ENCODE measurements around the gene SS18L1.

DNA sequence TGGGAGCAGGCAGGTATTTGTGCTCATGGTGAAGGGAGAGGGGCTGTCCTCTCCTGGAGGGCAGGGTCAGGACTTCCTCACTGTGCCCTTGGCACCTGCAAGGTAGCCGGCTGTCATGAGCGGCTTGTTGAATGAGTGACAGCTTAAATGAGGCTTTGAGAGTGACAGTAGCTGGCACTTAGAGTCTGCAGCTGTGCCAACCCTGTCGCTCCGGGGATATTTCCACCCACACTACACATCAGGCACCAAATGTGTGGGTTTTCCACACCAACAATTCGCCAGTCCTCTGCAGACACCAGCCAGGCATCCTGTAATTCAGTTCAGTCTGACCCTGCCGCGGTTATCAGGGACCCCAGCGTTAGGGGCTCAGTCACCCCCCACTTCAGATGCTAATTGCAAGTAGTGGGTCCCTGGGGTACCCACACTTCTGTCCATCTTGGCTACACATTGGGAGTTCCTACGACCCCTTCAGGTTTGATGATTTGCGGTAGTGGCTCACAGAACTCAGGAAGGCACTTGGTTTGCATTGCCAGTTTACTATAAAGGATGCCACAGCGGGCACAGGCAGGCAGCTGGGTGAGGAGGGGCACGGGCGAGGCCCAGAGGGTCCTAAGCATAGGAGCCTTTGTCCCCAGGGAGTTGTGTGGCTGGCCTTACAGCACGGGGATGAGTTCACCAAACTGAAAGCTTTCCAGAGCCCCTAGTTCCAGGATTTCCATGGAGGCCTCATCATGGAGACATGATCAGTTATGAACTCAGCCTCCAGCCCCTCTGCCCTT is 48.4 kb downstream of the SS18L1 start:
- TF ChIP-seq ZFP3 (CRISPR knock-in tag; IDR thresholded peaks at IDR 0.05) = no peak
- TF ChIP-seq, protein P1, sequence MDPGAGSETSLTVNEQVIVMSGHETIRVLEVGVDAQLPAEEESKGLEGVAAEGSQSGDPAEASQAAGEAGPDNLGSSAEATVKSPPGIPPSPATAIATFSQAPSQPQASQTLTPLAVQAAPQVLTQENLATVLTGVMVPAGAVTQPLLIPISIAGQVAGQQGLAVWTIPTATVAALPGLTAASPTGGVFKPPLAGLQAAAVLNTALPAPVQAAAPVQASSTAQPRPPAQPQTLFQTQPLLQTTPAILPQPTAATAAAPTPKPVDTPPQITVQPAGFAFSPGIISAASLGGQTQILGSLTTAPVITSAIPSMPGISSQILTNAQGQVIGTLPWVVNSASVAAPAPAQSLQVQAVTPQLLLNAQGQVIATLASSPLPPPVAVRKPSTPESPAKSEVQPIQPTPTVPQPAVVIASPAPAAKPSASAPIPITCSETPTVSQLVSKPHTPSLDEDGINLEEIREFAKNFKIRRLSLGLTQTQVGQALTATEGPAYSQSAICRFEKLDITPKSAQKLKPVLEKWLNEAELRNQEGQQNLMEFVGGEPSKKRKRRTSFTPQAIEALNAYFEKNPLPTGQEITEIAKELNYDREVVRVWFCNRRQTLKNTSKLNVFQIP (CRISPR knock-in tag; IDR thresholded peaks at IDR 0.05; ENCODE audit: borderline replicate concordance, low read depth) = no peak

Measured in SK-N-SH treated with all-trans-retinoic acid at 6 μM for 48 hours (cell line).